ENCODE results near the gene CDH23. TPM values are rescaled to one million over a fixed set of nuclear protein-coding genes. Genes with fewer than 3 reads are reported as not detected.

Gene CDH23
- total and polyA plus RNA-seq, 9 of the 15 experiments (the other 6 are each of a cell fraction or from before 2014, with no cell fraction given), result 0.18 to 1.2 (median 0.47) TPM

- Histone ChIP-seq H3K4me3 (no peak overlapping the region), H3K9me3 (replicated peaks; ENCODE audit: control insufficient read depth, insufficient read depth, low read depth, low read length) (no peaks in the 10 kb centered on the region), H3K27ac (ENCODE audit: extremely low read depth, low read depth, low read length) (no peak overlapping the region), H3K79me2 (ENCODE audit: control insufficient read depth, insufficient read depth, low read length) (no peaks in the 10 kb centered on the region), H4K20me1 (replicated peaks; ENCODE audit: control insufficient read depth, insufficient read depth, low read length) (0 out of 2 replicates have a peak, but pooled peaks cover 3% of the 10 kb centered on the region), H3K9ac (ENCODE audit: insufficient read depth in 1 of 2, low read depth in 2 of 2, low read length in 2 of 2) (no peak overlapping the region), H3K4me1 (replicated peaks in 1 of 2; ENCODE audit: control insufficient read depth in 2 of 2, insufficient read depth in 2 of 2, low read length in 2 of 2) (peaks cover 0 to 28% of the 10 kb centered on the region in 2 experiments; a peak in 4 of 5 replicates), H3K36me3 (ENCODE audit: control insufficient read depth, insufficient read depth, low read length) (no peaks in the 10 kb centered on the region), H3K4me2 (ENCODE audit: insufficient read depth, low read length) (no peak overlapping the region), H3K27me3 (ENCODE audit: control insufficient read depth in 2 of 2, insufficient read depth in 2 of 2, low read length in 2 of 2) (peaks cover 6 to 55% of the 10 kb centered on the region in 2 experiments; a peak in 4 of 5 replicates), H2AFZ (ENCODE audit: low read depth, low read length) (no peak overlapping the region), H3K9me1 (ENCODE audit: control insufficient read depth, insufficient read depth, low read length) (no peaks in the 10 kb centered on the region)
- DNase-seq (ENCODE audit: extremely low read depth in 1 of 4, low spot score in 3 of 4), result no peak
- CTCF ChIA-PET (ENCODE audit: low intra/inter-chr PET ratio), result no interaction called here
- in situ Hi-C loops (cut with MboI), result no loop called here
- WGBS (ENCODE audit: insufficient coverage, low coverage, missing lambda C conversion rate), result 28% methylated on average over 8 of the region's 8 CpGs
- no TSS peak for BruUV-seq (replicated peaks)
- FAIRE-seq, result no peak
- intact Hi-C loops (cut with micrococcal nuclease), result no loop called here
- ATAC-seq, result no peak
- POLR2A ChIA-PET, result interaction anchor here (0.8 to 1.0 kb wide), 2 partner anchors 15 to 448 kb away, joined by 3 read pairs; no protein-coding TSS in a partner anchor
- no peak for TF ChIP-seq ZNF407 (IDR thresholded peaks at IDR 0.05; ENCODE audit: low read depth)
- no peak for TF ChIP-seq TAF9B (IDR thresholded peaks at IDR 0.05; ENCODE audit: partially characterized antibody)
- no peak for TF ChIP-seq SRSF1 (IDR thresholded peaks at IDR 0.05; ENCODE audit: low read depth, low read length)
- TF ChIP-seq ZNF79 (CRISPR knock-in tag; IDR thresholded peaks at IDR 0.05; ENCODE audit: low read depth), result no peak
- TF ChIP-seq NCOA4 (IDR thresholded peaks at IDR 0.05; ENCODE audit: partially characterized antibody), result no peak
These were observed 140.4 kb downstream of the CDH23 start for GRCh38 chr10:71537125-71537524.
